ENCODE measurements around the gene CSHL1. TPM values are rescaled to one million over a fixed set of nuclear protein-coding genes. Genes with fewer than 3 reads are reported as not detected.

CSHL1 gene
- total RNA-seq, 1 experiment from 2014 or later, result not detected

- H3K27me3 ChIP-seq (replicated peaks; ENCODE audit: control insufficient read depth, insufficient read depth, low read length), result no peaks in the 10 kb centered on the region
- no peak overlapping the region for H3K4me3 Mint-ChIP-seq (ENCODE audit: unreplicated experiment)
- 0 out of 2 replicates have a peak, but pooled peaks cover 4% of the 10 kb centered on the region for H3K9me3 ChIP-seq
- no peaks in the 10 kb centered on the region for H3K9me3 Mint-ChIP-seq (ENCODE audit: unreplicated experiment)
- intact Hi-C loops (cut with micrococcal nuclease; ENCODE audit: unreplicated experiment), result no loop called here
- no peak overlapping the region for H3K4me3 ChIP-seq (ENCODE audit: low read depth, low read length)
- H3K36me3 Mint-ChIP-seq (ENCODE audit: insufficient read depth, unreplicated experiment), result peaks cover 6% of the 10 kb centered on the region
- no peak overlapping the region for H3K27ac Mint-ChIP-seq (ENCODE audit: unreplicated experiment)
- no peaks in the 10 kb centered on the region for H3K4me1 ChIP-seq
- CTCF ChIA-PET, result interaction anchor here (1.2 kb wide), 1 partner anchor 13 kb away, joined by 3 read pairs; no protein-coding TSS in a partner anchor
- POLR2A ChIA-PET, result no interaction called here
- no peaks in the 10 kb centered on the region for H3K36me3 ChIP-seq (ENCODE audit: control insufficient read depth, insufficient read depth, low read length)
- DNase-seq, result no peak
- H3K27me3 Mint-ChIP-seq (ENCODE audit: insufficient read depth, unreplicated experiment), result peaks cover 2% of the 10 kb centered on the region
- BruUV-seq (replicated peaks), result no TSS peak
- no peak for TF ChIP-seq CTCF (IDR thresholded peaks at IDR 0.05; ENCODE audit: insufficient read depth in 1 of 2, low read depth in 1 of 2, low read length in 1 of 2, severe bottlenecking in 1 of 2, unreplicated experiment in 1 of 2)
- H3K4me1 Mint-ChIP-seq (ENCODE audit: low read depth, unreplicated experiment), result no peaks in the 10 kb centered on the region
Observed at GRCh38 chr17:63933598-63933997, 22.5 kb upstream of the CSHL1 start.

- CTCF ChIA-PET, result interaction anchor here (0.6 to 0.7 kb wide), 2 partner anchors 13 to 14 kb away, joined by 3 to 10 read pairs; no protein-coding TSS in a partner anchor
Observed at GRCh38 chr17:63932721-63933120, 21.7 kb upstream of the CSHL1 start.

GRCh38 chr17:63931981-63932561 lies 21.0 kb upstream of the CSHL1 start, which contains the start of gene CD79B:
CD79B (minus strand) TSS chr17:63932331; CDS start chr17:63932261, 70 bp downstream.
- CTCF ChIA-PET, result interaction anchor here (0.6 to 3.1 kb wide), 3 partner anchors 12 to 15 kb away, joined by 3 to 10 read pairs (median 10); no protein-coding TSS in a partner anchor
- no peak within 1 kb of the TSS for H3K27ac Mint-ChIP-seq (ENCODE audit: unreplicated experiment)
- H3K4me3 ChIP-seq (ENCODE audit: low read depth, low read length), result no peak within 1 kb of the TSS
- no peaks in the 10 kb centered on the region for H3K36me3 Mint-ChIP-seq (ENCODE audit: insufficient read depth, unreplicated experiment)
- no peaks in the 10 kb centered on the region for H3K27me3 ChIP-seq (replicated peaks; ENCODE audit: control insufficient read depth, insufficient read depth, low read length)
- POLR2A ChIA-PET, result no interaction called here
- no peaks in the 10 kb centered on the region for H3K9me3 Mint-ChIP-seq (ENCODE audit: unreplicated experiment)
- DNase-seq, result no peak
- intact Hi-C loops (cut with micrococcal nuclease; ENCODE audit: unreplicated experiment), result no loop called here
- H3K27me3 Mint-ChIP-seq (ENCODE audit: insufficient read depth, unreplicated experiment), result peaks cover 2% of the 10 kb centered on the region
- BruUV-seq (replicated peaks), result no TSS peak
- no peak for TF ChIP-seq CTCF (IDR thresholded peaks at IDR 0.05; ENCODE audit: insufficient read depth in 1 of 2, low read depth in 1 of 2, low read length in 1 of 2, severe bottlenecking in 1 of 2, unreplicated experiment in 1 of 2)
- H3K36me3 ChIP-seq (ENCODE audit: control insufficient read depth, insufficient read depth, low read length), result no peaks in the 10 kb centered on the region
- H3K9me3 ChIP-seq, result 0 out of 2 replicates have a peak, but pooled peaks cover 4% of the 10 kb centered on the region
- H3K4me1 Mint-ChIP-seq (ENCODE audit: low read depth, unreplicated experiment), result no peaks in the 10 kb centered on the region
- H3K4me1 ChIP-seq, result no peaks in the 10 kb centered on the region
- H3K4me3 Mint-ChIP-seq (ENCODE audit: unreplicated experiment), result no peak within 1 kb of the TSS

More at GRCh38 chr17:63932721-63933120, 21.7 kb upstream of the CSHL1 start:
- no TSS peak for BruUV-seq (replicated peaks)
- no peak for TF ChIP-seq CTCF (IDR thresholded peaks at IDR 0.05; ENCODE audit: insufficient read depth in 1 of 2, low read depth in 1 of 2, low read length in 1 of 2, severe bottlenecking in 1 of 2, unreplicated experiment in 1 of 2)
- Histone ChIP-seq H3K4me3 (ENCODE audit: low read depth, low read length) (no peak overlapping the region), H3K9me3 (0 out of 2 replicates have a peak, but pooled peaks cover 4% of the 10 kb centered on the region), H3K27me3 (replicated peaks; ENCODE audit: control insufficient read depth, insufficient read depth, low read length) (no peaks in the 10 kb centered on the region), H3K36me3 (ENCODE audit: control insufficient read depth, insufficient read depth, low read length) (no peaks in the 10 kb centered on the region), H3K4me1 (no peaks in the 10 kb centered on the region)
- intact Hi-C loops (cut with micrococcal nuclease; ENCODE audit: unreplicated experiment), result no loop called here
- Mint-ChIP-seq H3K36me3 (ENCODE audit: insufficient read depth, unreplicated experiment) (peaks cover under 1% of the 10 kb centered on the region), H3K27me3 (ENCODE audit: insufficient read depth, unreplicated experiment) (peaks cover 2% of the 10 kb centered on the region), H3K9me3 (ENCODE audit: unreplicated experiment) (no peaks in the 10 kb centered on the region), H3K4me3 (ENCODE audit: unreplicated experiment) (no peak overlapping the region), H3K4me1 (ENCODE audit: low read depth, unreplicated experiment) (no peaks in the 10 kb centered on the region), H3K27ac (ENCODE audit: unreplicated experiment) (no peak overlapping the region)
- DNase-seq, result no peak
- POLR2A ChIA-PET, result no interaction called here
